Memory B cell (primary cell): Measurements from ENCODE around the gene SLC2A6.

Experiments used
- ATAC-seq: fragments of 150-1000 bp; cut with Tn5 transposase; 2 replicates; pipeline ENCODE4 v1.10.0; 2021; ENCODE audit warnings: low read depth, mild to moderate bottlenecking, moderate library complexity
- DNase-seq, 2 donors: peaks; one replicate each; pipeline ENCODE4 v3.0.0; 2022; ENCODE audit warnings: low spot score in 2 of 2
- H3K27ac Mint-ChIP-seq: one replicate; pipeline ENCODE4 v1.8.0; 2022; ENCODE audit warnings: mild to moderate bottlenecking, moderate library complexity, mixed read lengths
- H3K27me3 Mint-ChIP-seq: one replicate; pipeline ENCODE4 v1.8.0; 2022; ENCODE audit warnings: mixed read lengths
- H3K36me3 Mint-ChIP-seq: one replicate; pipeline ENCODE4 v1.8.0; 2022; ENCODE audit warnings: mild to moderate bottlenecking, mixed read lengths
- H3K4me1 Mint-ChIP-seq: one replicate; pipeline ENCODE4 v1.8.0; 2022; ENCODE audit warnings: mixed read lengths
- H3K4me3 Mint-ChIP-seq: one replicate; pipeline ENCODE4 v1.8.0; 2022; ENCODE audit warnings: mild to moderate bottlenecking, moderate library complexity, mixed read lengths
- H3K9me3 Mint-ChIP-seq: one replicate; pipeline ENCODE4 v1.8.0; 2022; ENCODE audit warnings: mixed read lengths

The SLC2A6 gene

GRCh38 chr9:133484671-133485437 lies 6.0 kb upstream of the SLC2A6 start:
- no peak for DNase-seq
- Mint-ChIP-seq H3K27me3 (peaks cover 5% of the 10 kb centered on the region), H3K9me3 (no peaks in the 10 kb centered on the region), H3K4me3 (no peak overlapping the region), H3K36me3 (no peaks in the 10 kb centered on the region), H3K4me1 (peaks cover 6% of the 10 kb centered on the region), H3K27ac (no peak overlapping the region)
- no peak for ATAC-seq

- Mint-ChIP-seq H3K27me3 (no peaks in the 10 kb centered on the region), H3K36me3 (no peaks in the 10 kb centered on the region), H3K4me3 (no peak overlapping the region), H3K27ac (no peak overlapping the region), H3K4me1 (peaks cover 12% of the 10 kb centered on the region), H3K9me3 (no peaks in the 10 kb centered on the region)
- no peak for ATAC-seq
- no peak for DNase-seq
Measured at GRCh38 chr9:133483611-133484010, 4.7 kb upstream of the SLC2A6 start.

- peak; percentile 61 for ATAC-seq
- peak overlapping the region; percentile 91 for H3K4me3 Mint-ChIP-seq
- DNase-seq: no peak
- H3K4me1 Mint-ChIP-seq: peaks cover 23% of the 10 kb centered on the region
- no peaks in the 10 kb centered on the region for H3K27me3 Mint-ChIP-seq
- no peaks in the 10 kb centered on the region for H3K9me3 Mint-ChIP-seq
- H3K27ac Mint-ChIP-seq: peak overlapping the region; percentile 80
- H3K36me3 Mint-ChIP-seq: peaks cover 6% of the 10 kb centered on the region
Measured at GRCh38 chr9:133477992-133478850, 678 bp downstream of the SLC2A6 start.

GRCh38 chr9:133477461-133477860 lies 1.4 kb downstream of the SLC2A6 start:
- Mint-ChIP-seq H3K4me1 (peaks cover 23% of the 10 kb centered on the region), H3K27me3 (no peaks in the 10 kb centered on the region)

GRCh38 chr9:133476941-133477340 lies 2.0 kb downstream of the SLC2A6 start:
- no peak for DNase-seq
- Mint-ChIP-seq H3K36me3 (peaks cover 8% of the 10 kb centered on the region), H3K27me3 (no peaks in the 10 kb centered on the region), H3K4me3 (no peak overlapping the region), H3K27ac (no peak overlapping the region), H3K9me3 (no peaks in the 10 kb centered on the region), H3K4me1 (peaks cover 23% of the 10 kb centered on the region)
- no peak for ATAC-seq

More at GRCh38 chr9:133477461-133477860, 1.4 kb downstream of the SLC2A6 start:
- ATAC-seq: no peak
- H3K9me3 Mint-ChIP-seq: no peaks in the 10 kb centered on the region
- DNase-seq: no peak
- H3K4me3 Mint-ChIP-seq: peak overlapping the region; percentile 91
- peak overlapping the region; percentile 80 for H3K27ac Mint-ChIP-seq
- H3K36me3 Mint-ChIP-seq: peaks cover 8% of the 10 kb centered on the region

- H3K27ac Mint-ChIP-seq: no peak overlapping the region
- ATAC-seq: no peak
Measured at GRCh38 chr9:133476036-133476931, 2.6 kb downstream of the SLC2A6 start.

GRCh38 chr9:133475292-133476012 lies 3.4 kb downstream of the SLC2A6 start:
- DNase-seq: no peak
- Mint-ChIP-seq H3K27me3 (no peaks in the 10 kb centered on the region), H3K9me3 (no peaks in the 10 kb centered on the region), H3K36me3 (peaks cover 11% of the 10 kb centered on the region), H3K4me3 (no peak overlapping the region), H3K4me1 (peaks cover 26% of the 10 kb centered on the region), H3K27ac (no peak overlapping the region)
- no peak for ATAC-seq

More at GRCh38 chr9:133476036-133476931, 2.6 kb downstream of the SLC2A6 start:
- no peak for DNase-seq
- Mint-ChIP-seq H3K4me1 (peaks cover 23% of the 10 kb centered on the region), H3K27me3 (no peaks in the 10 kb centered on the region), H3K4me3 (no peak overlapping the region), H3K36me3 (peaks cover 11% of the 10 kb centered on the region), H3K9me3 (no peaks in the 10 kb centered on the region)

- DNase-seq: no peak
- Mint-ChIP-seq H3K27ac (no peak overlapping the region), H3K9me3 (no peaks in the 10 kb centered on the region), H3K27me3 (no peaks in the 10 kb centered on the region), H3K4me1 (peaks cover 24% of the 10 kb centered on the region), H3K4me3 (no peak overlapping the region), H3K36me3 (peaks cover 11% of the 10 kb centered on the region)
- no peak for ATAC-seq
Measured at GRCh38 chr9:133474853-133475252, 4.0 kb downstream of the SLC2A6 start.

- no peak for DNase-seq
- Mint-ChIP-seq H3K27me3 (no peaks in the 10 kb centered on the region), H3K27ac (no peak overlapping the region), H3K4me1 (peaks cover 18% of the 10 kb centered on the region), H3K9me3 (no peaks in the 10 kb centered on the region), H3K4me3 (no peak overlapping the region), H3K36me3 (peaks cover 11% of the 10 kb centered on the region)
- ATAC-seq: no peak
Measured at GRCh38 chr9:133474215-133474614, 4.7 kb downstream of the SLC2A6 start.

GRCh38 chr9:133473743-133474142 lies 5.2 kb downstream of the SLC2A6 start:
- H3K27ac Mint-ChIP-seq: no peak overlapping the region

GRCh38 chr9:133472753-133473378 lies 6.0 kb downstream of the SLC2A6 start:
- DNase-seq: no peak
- Mint-ChIP-seq H3K4me1 (peaks cover 17% of the 10 kb centered on the region), H3K36me3 (peaks cover 11% of the 10 kb centered on the region), H3K27me3 (no peaks in the 10 kb centered on the region), H3K27ac (no peak overlapping the region), H3K4me3 (no peak overlapping the region), H3K9me3 (no peaks in the 10 kb centered on the region)
- ATAC-seq: no peak

More at GRCh38 chr9:133473743-133474142, 5.2 kb downstream of the SLC2A6 start:
- no peaks in the 10 kb centered on the region for H3K9me3 Mint-ChIP-seq
- no peaks in the 10 kb centered on the region for H3K27me3 Mint-ChIP-seq
- peaks cover 18% of the 10 kb centered on the region for H3K4me1 Mint-ChIP-seq
- H3K4me3 Mint-ChIP-seq: no peak overlapping the region
- peaks cover 11% of the 10 kb centered on the region for H3K36me3 Mint-ChIP-seq
- ATAC-seq (no peak), DNase-seq (no peak)

- Mint-ChIP-seq H3K9me3 (no peaks in the 10 kb centered on the region), H3K4me1 (peaks cover 13% of the 10 kb centered on the region), H3K27ac (no peak overlapping the region), H3K36me3 (peaks cover 9% of the 10 kb centered on the region), H3K4me3 (no peak overlapping the region), H3K27me3 (no peaks in the 10 kb centered on the region)
- DNase-seq (no peak), ATAC-seq (no peak)
Measured at GRCh38 chr9:133472277-133472645, 6.6 kb downstream of the SLC2A6 start.
